Caco-2 (cell line): Measurements from ENCODE around the gene PLEK2. TPM values are rescaled to one million over a fixed set of nuclear protein-coding genes. Genes with fewer than 3 reads are reported as not detected.

Experiments used
- Bru-seq: library from RNA; stranded (reverse); fragments of 400-500 nt; gene quantifications from one replicate; lab custom pipeline; 2021; lab: Mats Ljungman, UMichigan
- BruChase-seq, 2 experiments: library from RNA; stranded (reverse); fragments of 400-500 nt; gene quantifications; one replicate each; lab custom pipeline; 2021; lab: Mats Ljungman, UMichigan
- BruUV-seq: library from RNA; stranded (reverse); fragments of 400-500 nt; replicated peaks from 2 replicates; lab custom pipeline; 2021; lab: Mats Ljungman, UMichigan
- CTCF ChIA-PET: fragments of 300-600 bp; sonication (Branson Sonifier 250); formaldehyde crosslinking; loops from one replicate; lab custom pipeline; 2022; ENCODE audit warnings: antibody characterized with exemption; lab: Charles Lee
- POLR2A ChIA-PET: fragments of 300-600 bp; sonication (Branson Sonifier 250); formaldehyde crosslinking; loops from one replicate; lab custom pipeline; 2022; ENCODE audit warnings: antibody characterized with exemption; lab: Charles Lee
- DNase-seq, 2 experiments: peaks; one replicate each; pipeline versions ENCODE4 v3.0.0 to v3.0.0-alpha.2; 2020 to 2022
- H3K27me3 ChIP-seq: replicated peaks from 2 replicates; pipeline ENCODE4 v1.6.0; 2011; ENCODE audit warnings: low read length; ENCODE audit not compliant: control insufficient read depth, insufficient read depth
- H3K36me3 ChIP-seq: 2 replicates; pipeline ENCODE4 v1.5.1; 2011; ENCODE audit warnings: low read length; ENCODE audit not compliant: control insufficient read depth, insufficient read depth
- H3K4me1 ChIP-seq: fragments of 250-450 bp; sonication (Bioruptor Pico); 2 replicates; pipeline ENCODE4 v1.5.1; 2020; ENCODE audit warnings: mild to moderate bottlenecking
- H3K4me3 ChIP-seq: 2 replicates; pipeline ENCODE4 v1.5.1; 2011; ENCODE audit warnings: low read depth, mild to moderate bottlenecking, control low read depth, low read length
- H3K9me3 ChIP-seq: fragments of 250-450 bp; sonication (Bioruptor Pico); 2 replicates; pipeline ENCODE4 v1.5.1; 2020; ENCODE audit warnings: mild to moderate bottlenecking, moderate library complexity
- H3K27ac Mint-ChIP-seq: one replicate; pipeline ENCODE4 v1.8.0; 2022; ENCODE audit warnings: mixed read lengths; ENCODE audit not compliant: unreplicated experiment
- H3K27me3 Mint-ChIP-seq: one replicate; pipeline ENCODE4 v1.8.0; 2022; ENCODE audit warnings: mixed read lengths; ENCODE audit not compliant: insufficient read depth, unreplicated experiment
- H3K36me3 Mint-ChIP-seq: one replicate; pipeline ENCODE4 v1.8.0; 2022; ENCODE audit warnings: mild to moderate bottlenecking, mixed read lengths; ENCODE audit not compliant: insufficient read depth, unreplicated experiment
- H3K4me1 Mint-ChIP-seq: one replicate; pipeline ENCODE4 v1.8.0; 2022; ENCODE audit warnings: low read depth, mixed read lengths; ENCODE audit not compliant: unreplicated experiment
- H3K4me3 Mint-ChIP-seq: one replicate; pipeline ENCODE4 v1.8.0; 2022; ENCODE audit warnings: mild to moderate bottlenecking, moderate library complexity, mixed read lengths; ENCODE audit not compliant: unreplicated experiment
- H3K9me3 Mint-ChIP-seq: one replicate; pipeline ENCODE4 v1.8.0; 2022; ENCODE audit warnings: mixed read lengths; ENCODE audit not compliant: unreplicated experiment
- CTCF ChIP-seq, 2 experiments: fragments of 200-600 bp in 1 of 2; IDR thresholded peaks; 1 replicate in 1 of 2; 2 replicates in 1 of 2; pipeline versions ENCODE4 v1.5.1 to v1.8.0; 2011 to 2022; ENCODE audit warnings: antibody characterized with exemption in 1 of 2, control low read depth in 1 of 2, inconsistent platforms in 1 of 2, low read depth in 1 of 2, low read length in 1 of 2, mild to moderate bottlenecking in 1 of 2, moderate library complexity in 1 of 2; ENCODE audit not compliant: insufficient read depth in 1 of 2, severe bottlenecking in 1 of 2, unreplicated experiment in 1 of 2
- intact Hi-C: fragments of 100-400 bp; cut with micrococcal nuclease; formaldehyde crosslinking; loops from one replicate; pipeline ENCODE4 v1.10.0; 2022; ENCODE audit not compliant: unreplicated experiment
- long read RNA-seq: library from polyadenylated mRNA; stranded (forward); transcript quantifications from one replicate; pipeline ENCODE4 v2.0.0, GENCODE V29; 2022
- total RNA-seq: library from RNA; stranded (reverse); gene quantifications from 2 replicates; pipeline ENCODE4 v1.2.3, GENCODE V29; 2022

Gene PLEK2
- total RNA-seq (35.2 and 36.5 TPM in 2 replicates), Bru-seq, nascent RNA (percentile 63 among the genes with signal in this experiment), BruChase-seq, experiment 1, labeled RNA remaining after a 2-hour chase (percentile 59 among the genes with signal in this experiment), BruChase-seq, experiment 2, labeled RNA remaining after a 6-hour chase (percentile 66 among the genes with signal in this experiment)
- long read RNA-seq, transcript PLEK2-201 (9 exons, 1,549 nt): major isoform, 50 of 66 reads
- long read RNA-seq, partial matches to known transcripts: 2 of 66 reads
- long read RNA-seq, other reads (novel, unspliced or antisense): 14 of 66 reads

- peaks cover 16% of the 10 kb centered on the region for H3K4me1 ChIP-seq
- POLR2A ChIA-PET: interaction anchor here (1.2 kb wide), 1 partner anchor 130 kb away, joined by 7 read pairs; no protein-coding TSS in a partner anchor
- Mint-ChIP-seq H3K4me1 (peaks cover 23% of the 10 kb centered on the region), H3K27me3 (no peaks in the 10 kb centered on the region), H3K4me3 (peak within 1 kb of the TSS; percentile 83), H3K36me3 (no peaks in the 10 kb centered on the region), H3K27ac (peak within 1 kb of the TSS; percentile 56), H3K9me3 (no peaks in the 10 kb centered on the region)
- BruUV-seq: no TSS peak
- peak; percentile 78 to 88 for DNase-seq
- peak within 1 kb of the TSS; percentile 67 for H3K4me3 ChIP-seq
- TF ChIP-seq CTCF (IDR thresholded peaks at IDR 0.05; ENCODE audit: insufficient read depth in 1 of 2, low read depth in 1 of 2, low read length in 1 of 2, severe bottlenecking in 1 of 2, unreplicated experiment in 1 of 2): no peak
- CTCF ChIA-PET: interaction anchor here (0.8 to 1.4 kb wide), 4 partner anchors 15 to 188 kb away, joined by 3 to 6 read pairs (median 4); no protein-coding TSS in a partner anchor
- no peaks in the 10 kb centered on the region for H3K9me3 ChIP-seq
- intact Hi-C loops: no loop called here
- no peaks in the 10 kb centered on the region for H3K27me3 ChIP-seq
- no peaks in the 10 kb centered on the region for H3K36me3 ChIP-seq
Observed at GRCh38 chr14:67411820-67412421, at the start of gene PLEK2. Gene PLEK2, minus strand, starts transcription at chr14:67412165. Its CDS starts 106 bp downstream, at chr14:67412059.

- no peaks in the 10 kb centered on the region for H3K9me3 Mint-ChIP-seq
- no peaks in the 10 kb centered on the region for H3K27me3 Mint-ChIP-seq
- DNase-seq: no peak
- POLR2A ChIA-PET: no interaction called here
- no peak overlapping the region for H3K4me3 Mint-ChIP-seq
- TF ChIP-seq CTCF (IDR thresholded peaks at IDR 0.05; ENCODE audit: insufficient read depth in 1 of 2, low read depth in 1 of 2, low read length in 1 of 2, severe bottlenecking in 1 of 2, unreplicated experiment in 1 of 2): no peak
- no peaks in the 10 kb centered on the region for H3K36me3 Mint-ChIP-seq
- H3K9me3 ChIP-seq: no peaks in the 10 kb centered on the region
- no peaks in the 10 kb centered on the region for H3K27me3 ChIP-seq
- no peaks in the 10 kb centered on the region for H3K4me1 ChIP-seq
- H3K4me3 ChIP-seq: no peak overlapping the region
- no peaks in the 10 kb centered on the region for H3K36me3 ChIP-seq
- H3K27ac Mint-ChIP-seq: no peak overlapping the region
- no TSS peak for BruUV-seq
- intact Hi-C loops: no loop called here
- no peaks in the 10 kb centered on the region for H3K4me1 Mint-ChIP-seq
- CTCF ChIA-PET: no interaction called here
Observed at GRCh38 chr14:67461341-67461985, 49.5 kb upstream of the PLEK2 start.

- CTCF ChIA-PET: no interaction called here
Observed at GRCh38 chr14:67459336-67459735, 47.4 kb upstream of the PLEK2 start.

More at GRCh38 chr14:67459336-67459735, 47.4 kb upstream of the PLEK2 start:
- Mint-ChIP-seq H3K27me3 (no peaks in the 10 kb centered on the region), H3K36me3 (no peaks in the 10 kb centered on the region), H3K27ac (no peak overlapping the region), H3K9me3 (no peaks in the 10 kb centered on the region), H3K4me3 (no peak overlapping the region), H3K4me1 (no peaks in the 10 kb centered on the region)
- BruUV-seq: no TSS peak
- POLR2A ChIA-PET: no interaction called here
- Histone ChIP-seq H3K27me3 (no peaks in the 10 kb centered on the region), H3K9me3 (no peaks in the 10 kb centered on the region), H3K36me3 (no peaks in the 10 kb centered on the region), H3K4me1 (no peaks in the 10 kb centered on the region), H3K4me3 (no peak overlapping the region)
- intact Hi-C loops: no loop called here
- no peak for TF ChIP-seq CTCF (IDR thresholded peaks at IDR 0.05; ENCODE audit: insufficient read depth in 1 of 2, low read depth in 1 of 2, low read length in 1 of 2, severe bottlenecking in 1 of 2, unreplicated experiment in 1 of 2)
- DNase-seq: no peak
